Smooth muscle cell (in vitro differentiated cells): ENCODE measurements around the gene CFAP100. TPM values are rescaled to one million over a fixed set of nuclear protein-coding genes. Genes with fewer than 3 reads are reported as not detected.

ENCODE experiments used
- DNase-seq: peaks from one replicate; lab custom pipeline; 2025; ENCODE audit not compliant: unreplicated experiment; lab: John Stamatoyannopoulos, UW
- H2AFZ ChIP-seq: fragments of 200-600 bp; sonication (generic); 2 replicates; pipeline ENCODE4 v1.6.0; 2016; ENCODE audit warnings: antibody characterized with exemption, low read depth, mild to moderate bottlenecking
- H3F3A ChIP-seq: fragments of 200-600 bp; sonication (generic); 2 replicates; pipeline ENCODE4 v1.6.0; 2017; ENCODE audit warnings: antibody characterized with exemption, low read depth
- H3K27ac ChIP-seq: fragments of 200-600 bp; sonication (generic); 2 replicates; pipeline ENCODE4 v1.5.1; 2016; ENCODE audit warnings: low read depth, mild to moderate bottlenecking
- H3K27me3 ChIP-seq: fragments of 200-600 bp; sonication (generic); 2 replicates; pipeline ENCODE4 v1.6.1; 2016; ENCODE audit warnings: low read depth, mild to moderate bottlenecking
- H3K36me3 ChIP-seq: fragments of 200-600 bp; sonication (generic); 2 replicates; pipeline ENCODE4 v1.5.1; 2016; ENCODE audit warnings: low read depth
- H3K4me1 ChIP-seq: fragments of 200-600 bp; sonication (generic); 2 replicates; pipeline ENCODE4 v1.5.1; 2016; ENCODE audit warnings: low read depth
- H3K4me2 ChIP-seq: fragments of 200-600 bp; sonication (generic); 2 replicates; pipeline ENCODE4 v1.6.0; 2016; ENCODE audit warnings: mild to moderate bottlenecking
- H3K4me3 ChIP-seq: fragments of 200-600 bp; sonication (generic); 2 replicates; pipeline ENCODE4 v1.5.1; 2016; ENCODE audit warnings: mild to moderate bottlenecking
- H3K79me2 ChIP-seq: fragments of 200-600 bp; sonication (generic); 2 replicates; pipeline ENCODE4 v1.6.0; 2016; ENCODE audit warnings: low read depth, mild to moderate bottlenecking
- H3K9ac ChIP-seq: fragments of 200-600 bp; sonication (generic); 2 replicates; pipeline ENCODE4 v1.6.0; 2016; ENCODE audit warnings: low read depth
- H3K9me3 ChIP-seq: fragments of 200-600 bp; sonication (generic); replicated peaks from 2 replicates; pipeline ENCODE4 v1.5.1; 2016; ENCODE audit warnings: low read depth
- H4K20me1 ChIP-seq: fragments of 200-600 bp; sonication (generic); 2 replicates; pipeline ENCODE4 v1.6.0; 2016; ENCODE audit warnings: low read depth
- WGBS: methylation state at CpG from one replicate; pipeline ENCODE4 v1.1.7; 2016; ENCODE audit warnings: low lambda C conversion rate; 5-methylcytosine and 5-hydroxymethylcytosine counted together
- polyA plus RNA-seq: library from polyadenylated mRNA; unstranded; fragments of >200 nt; fragmentation: Nextera tagmentation; extraction: Ambion mirVana; gene quantifications from 2 replicates; pipeline ENCODE4 v1.2.1, GENCODE V29; 2016
- total RNA-seq: library from RNA; depleted of rRNA; stranded (reverse); fragments of >200 nt; gene quantifications from 2 replicates; pipeline ENCODE4 v1.2.3, GENCODE V29; 2014
- TF ChIP-seq, protein P1 (sequence below): fragments of 200-600 bp; sonication (generic); IDR thresholded peaks from 2 replicates; pipeline ENCODE4 v1.5.1; 2017; ENCODE audit warnings: borderline replicate concordance, mild to moderate bottlenecking, antibody characterized with exemption; ENCODE audit not compliant: insufficient read depth, poor library complexity, severe bottlenecking

Gene CFAP100
- total and polyA plus RNA-seq, 2 experiments from 2014 or later, result not detected

GRCh38 chr3:126351771-126352475 is 42.8 kb upstream of the CFAP100 start:
- no peak for DNase-seq
- no peaks in the 10 kb centered on the region for H4K20me1 ChIP-seq
- peaks cover 11% of the 10 kb centered on the region for H3K4me1 ChIP-seq
- no peaks in the 10 kb centered on the region for H3K36me3 ChIP-seq
- H3K9me3 ChIP-seq, result no peaks in the 10 kb centered on the region
- H3K27me3 ChIP-seq, result no peaks in the 10 kb centered on the region
- TF ChIP-seq, protein P1, sequence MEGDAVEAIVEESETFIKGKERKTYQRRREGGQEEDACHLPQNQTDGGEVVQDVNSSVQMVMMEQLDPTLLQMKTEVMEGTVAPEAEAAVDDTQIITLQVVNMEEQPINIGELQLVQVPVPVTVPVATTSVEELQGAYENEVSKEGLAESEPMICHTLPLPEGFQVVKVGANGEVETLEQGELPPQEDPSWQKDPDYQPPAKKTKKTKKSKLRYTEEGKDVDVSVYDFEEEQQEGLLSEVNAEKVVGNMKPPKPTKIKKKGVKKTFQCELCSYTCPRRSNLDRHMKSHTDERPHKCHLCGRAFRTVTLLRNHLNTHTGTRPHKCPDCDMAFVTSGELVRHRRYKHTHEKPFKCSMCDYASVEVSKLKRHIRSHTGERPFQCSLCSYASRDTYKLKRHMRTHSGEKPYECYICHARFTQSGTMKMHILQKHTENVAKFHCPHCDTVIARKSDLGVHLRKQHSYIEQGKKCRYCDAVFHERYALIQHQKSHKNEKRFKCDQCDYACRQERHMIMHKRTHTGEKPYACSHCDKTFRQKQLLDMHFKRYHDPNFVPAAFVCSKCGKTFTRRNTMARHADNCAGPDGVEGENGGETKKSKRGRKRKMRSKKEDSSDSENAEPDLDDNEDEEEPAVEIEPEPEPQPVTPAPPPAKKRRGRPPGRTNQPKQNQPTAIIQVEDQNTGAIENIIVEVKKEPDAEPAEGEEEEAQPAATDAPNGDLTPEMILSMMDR, result no peak
- no peak overlapping the region for H3K27ac ChIP-seq
- no peak overlapping the region for H3K4me2 ChIP-seq
- no peaks in the 10 kb centered on the region for H3K79me2 ChIP-seq
- H3F3A ChIP-seq, result no peaks in the 10 kb centered on the region
- H2AFZ ChIP-seq, result no peak overlapping the region
- H3K4me3 ChIP-seq, result no peak overlapping the region
- WGBS, result 95% methylated on average over 18 of the region's 18 CpGs
- H3K9ac ChIP-seq, result no peak overlapping the region

DNA sequence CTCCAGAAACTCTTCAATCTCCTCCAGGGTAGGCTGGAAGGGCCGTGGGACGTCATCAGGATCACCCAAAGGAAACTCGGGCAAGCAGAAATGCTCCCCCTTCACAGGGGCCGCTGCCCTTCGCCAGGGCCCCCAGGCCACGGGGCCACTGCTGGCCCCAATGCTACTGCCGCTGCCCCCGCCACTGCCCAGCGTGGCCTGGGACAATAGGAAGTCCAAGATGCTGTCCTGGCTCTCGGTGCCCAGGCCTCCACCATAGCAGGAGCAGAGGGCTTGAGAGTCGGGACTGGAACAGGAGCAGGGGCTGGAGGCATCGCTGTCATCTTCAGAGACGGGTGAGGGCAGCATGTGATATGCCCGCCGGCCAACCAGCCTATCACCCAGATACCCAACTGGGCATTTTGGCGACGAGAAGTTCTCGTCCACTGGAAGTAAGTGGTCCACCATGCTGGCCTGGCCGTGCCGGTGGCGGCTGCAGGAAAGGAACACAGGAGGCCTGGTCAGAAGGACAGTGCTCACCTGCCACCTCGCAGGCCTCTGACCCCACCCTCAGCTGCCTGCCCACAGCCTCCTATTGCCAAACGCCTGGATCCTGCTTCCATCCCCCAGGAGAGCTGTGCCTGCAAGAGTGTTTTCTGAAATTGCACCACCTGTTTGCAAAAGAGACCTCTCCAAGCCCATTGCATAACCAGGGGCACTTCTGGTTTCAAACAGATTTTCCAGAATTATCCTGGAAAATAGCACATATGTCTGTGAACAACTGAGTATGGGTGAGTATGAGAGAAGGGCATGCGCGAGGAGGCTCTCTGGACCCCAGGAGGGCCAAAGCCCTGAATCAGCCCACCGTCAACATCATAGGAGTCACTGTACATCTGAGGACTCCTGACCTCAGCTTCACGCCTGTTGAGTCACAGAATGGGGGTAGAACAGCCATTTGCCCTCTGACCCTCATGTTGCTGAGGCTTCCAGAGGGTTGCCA is 41.9 kb upstream of the CFAP100 start:
- Histone ChIP-seq H3K27me3 (peaks cover 3% of the 10 kb centered on the region), H4K20me1 (no peaks in the 10 kb centered on the region), H3K4me1 (peaks cover 11% of the 10 kb centered on the region), H3K4me3 (no peak overlapping the region), H3K79me2 (no peaks in the 10 kb centered on the region), H3K9ac (no peak overlapping the region), H3K27ac (no peak overlapping the region), H3K4me2 (no peak overlapping the region), H3K9me3 (no peaks in the 10 kb centered on the region), H3K36me3 (no peaks in the 10 kb centered on the region), H3F3A (no peaks in the 10 kb centered on the region), H2AFZ (no peak overlapping the region)
- no peak for DNase-seq
- 94% methylated on average over 27 of the region's 27 CpGs for WGBS
- TF ChIP-seq, protein P1, result no peak

DNA sequence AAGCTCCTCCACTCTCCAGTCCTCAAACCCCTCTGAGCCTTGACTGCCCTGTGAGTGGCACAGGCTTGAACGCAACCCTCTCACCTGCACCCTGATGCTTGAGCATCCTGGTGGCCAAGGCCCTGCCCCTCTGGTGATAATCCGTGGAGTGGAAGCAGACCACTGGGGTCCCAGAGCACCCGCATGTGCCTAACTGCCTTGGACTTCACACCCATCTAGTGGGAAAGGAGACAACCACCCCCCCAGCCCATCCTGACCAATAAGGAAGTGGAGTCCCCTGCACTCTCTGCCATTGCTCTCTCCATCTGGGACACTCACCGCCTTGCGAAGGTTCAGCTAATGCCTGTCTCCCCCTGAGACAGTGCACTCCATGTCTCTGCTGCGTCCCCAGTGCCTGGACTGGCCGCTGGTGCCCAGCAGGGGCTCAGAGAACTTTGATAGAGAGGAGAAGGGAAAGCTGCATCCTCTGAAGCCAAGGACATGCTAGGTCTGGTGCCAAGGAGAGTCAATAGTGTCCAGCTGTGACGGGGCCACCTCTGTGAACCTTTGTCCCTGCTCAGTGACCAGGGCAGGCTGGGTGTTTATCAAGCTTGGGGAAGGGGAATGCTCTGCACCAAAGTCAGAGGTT is 40.9 kb upstream of the CFAP100 start:
- Histone ChIP-seq H3K4me1 (peaks cover 11% of the 10 kb centered on the region), H3K27me3 (peaks cover 14% of the 10 kb centered on the region), H3K9ac (no peak overlapping the region), H3K36me3 (no peaks in the 10 kb centered on the region), H3K9me3 (no peaks in the 10 kb centered on the region), H3K4me2 (no peak overlapping the region), H3K27ac (no peak overlapping the region), H3K4me3 (no peak overlapping the region), H2AFZ (no peak overlapping the region), H3F3A (no peaks in the 10 kb centered on the region), H3K79me2 (no peaks in the 10 kb centered on the region), H4K20me1 (no peaks in the 10 kb centered on the region)
- DNase-seq, result no peak
- 95% methylated on average over 8 of the region's 8 CpGs for WGBS
- TF ChIP-seq, protein P1, result no peak
